Endothelial cell of umbilical vein (primary cell): Measurements from ENCODE around the gene SEPTIN7. TPM values are rescaled to one million over a fixed set of nuclear protein-coding genes. Genes with fewer than 3 reads are reported as not detected.

Experiments
- BruUV-seq: library from RNA; stranded (reverse); fragments of 400-500 nt; replicated peaks from 2 replicates; lab custom pipeline; 2021; lab: Mats Ljungman, UMichigan
- CTCF ChIA-PET: fragments of 300-600, 350-600 bp; sonication (Branson Sonifier 250); formaldehyde crosslinking; loops from one replicate; lab custom pipeline; 2021; ENCODE audit warnings: antibody characterized with exemption, inconsistent platforms; lab: Charles Lee
- POLR2A ChIA-PET: fragments of 300-600, 350-600 bp; sonication (Branson Sonifier 250); formaldehyde crosslinking; loops from one replicate; lab custom pipeline; 2021; ENCODE audit warnings: antibody characterized with exemption, inconsistent platforms; lab: Charles Lee
- DNase-seq: peaks from one replicate; pipeline ENCODE4 v3.0.0-alpha.2; 2011; ENCODE audit warnings: low read depth, low spot score
- FAIRE-seq: peaks from 2 replicates; lab custom pipeline; 2011; peaks lifted over from hg19 to GRCh38; lab: Jason Lieb, UNC
- H2AFZ ChIP-seq: 2 replicates; pipeline ENCODE4 v1.6.0; 2012; ENCODE audit warnings: low read depth, low read length, control low read depth, inconsistent platforms
- H3K27ac ChIP-seq: 2 replicates; pipeline ENCODE4 v1.5.1; 2011; ENCODE audit warnings: low read depth, mild to moderate bottlenecking, control low read depth, low read length, moderate library complexity; ENCODE audit not compliant: insufficient read depth
- H3K27me3 ChIP-seq, 2 experiments: 2 replicates each; pipeline versions ENCODE4 v1.6.0 to v1.6.1; 2011; ENCODE audit warnings: low read length in 2 of 2, mixed read lengths in 1 of 2; ENCODE audit not compliant: control insufficient read depth in 2 of 2, insufficient read depth in 2 of 2
- H3K36me3 ChIP-seq, 2 experiments: 2 replicates in 1 of 2; 3 replicates in 1 of 2; pipeline ENCODE4 v1.5.1; 2011; ENCODE audit warnings: low read length in 2 of 2, mild to moderate bottlenecking in 1 of 2, moderate library complexity in 1 of 2; ENCODE audit not compliant: control insufficient read depth in 2 of 2, insufficient read depth in 2 of 2; ENCODE audit errors: extremely low read depth in 1 of 2
- H3K4me1 ChIP-seq: 3 replicates; pipeline ENCODE4 v1.5.1; 2011; ENCODE audit warnings: mild to moderate bottlenecking, low read length; ENCODE audit not compliant: control insufficient read depth, insufficient read depth; ENCODE audit errors: extremely low read depth
- H3K4me2 ChIP-seq: 2 replicates; pipeline ENCODE4 v1.6.1; 2011; ENCODE audit warnings: low read length, control low read depth, mixed read lengths; ENCODE audit not compliant: insufficient read depth
- H3K4me3 ChIP-seq, 3 experiments: fragments of 200-600 bp in 1 of 3; sonication (generic), shearing (Covaris generic) in 1 of 3; replicated peaks in 1 of 3; 2 replicates each; pipeline ENCODE4 v1.5.1; 2011 to 2016; ENCODE audit warnings: control low read depth in 3 of 3, low read length in 3 of 3, mild to moderate bottlenecking in 2 of 3, inconsistent platforms in 1 of 3, low read depth in 1 of 3, moderate library complexity in 1 of 3; ENCODE audit not compliant: insufficient read depth in 1 of 3
- H3K79me2 ChIP-seq: 2 replicates; pipeline ENCODE4 v1.6.0; 2012; ENCODE audit warnings: low read length, inconsistent platforms; ENCODE audit not compliant: control insufficient read depth, insufficient read depth
- H3K9ac ChIP-seq: replicated peaks from 2 replicates; pipeline ENCODE3; 2011; ENCODE audit warnings: low read length, control low read depth; ENCODE audit not compliant: insufficient read depth; ENCODE audit errors: extremely low read depth
- H3K9me1 ChIP-seq: replicated peaks from 3 replicates; pipeline ENCODE4 v1.6.0; 2011; ENCODE audit warnings: mild to moderate bottlenecking, low read length; ENCODE audit not compliant: control insufficient read depth, insufficient read depth; ENCODE audit errors: extremely low read depth
- H3K9me3 ChIP-seq: replicated peaks from 2 replicates; pipeline ENCODE4 v1.5.1; 2012; ENCODE audit warnings: low read length, inconsistent platforms; ENCODE audit not compliant: control insufficient read depth, insufficient read depth
- H4K20me1 ChIP-seq: replicated peaks from 2 replicates; pipeline ENCODE3; 2011; ENCODE audit warnings: mild to moderate bottlenecking, low read length; ENCODE audit not compliant: control insufficient read depth, insufficient read depth; ENCODE audit errors: extremely low read depth
- FOS ChIP-seq: IDR thresholded peaks from 2 replicates; pipeline ENCODE4 v1.6.1; 2011; ENCODE audit warnings: mild to moderate bottlenecking, low read length, moderate library complexity, borderline replicate concordance; ENCODE audit not compliant: insufficient read depth
- GATA2 ChIP-seq: IDR thresholded peaks from 2 replicates; pipeline ENCODE4 v1.7.0; 2011; ENCODE audit warnings: low read depth, mild to moderate bottlenecking, moderate library complexity, mixed read lengths, low read length; ENCODE audit not compliant: insufficient read length, insufficient read depth
- JUN ChIP-seq: IDR thresholded peaks from 2 replicates; pipeline ENCODE4 v1.6.1; 2011; ENCODE audit warnings: borderline replicate concordance, low read depth; ENCODE audit not compliant: insufficient read length, insufficient read depth
- MYC ChIP-seq: IDR thresholded peaks from one replicate; pipeline ENCODE4 v1.6.1; 2011; ENCODE audit warnings: mild to moderate bottlenecking, low read depth, low read length
- POLR2A ChIP-seq: IDR thresholded peaks from 2 replicates; pipeline ENCODE4 v1.6.1; 2012; ENCODE audit warnings: low read depth, mild to moderate bottlenecking, control low read depth, low read length
- POLR2AphosphoS5 ChIP-seq: IDR thresholded peaks from 2 replicates; pipeline ENCODE4 v1.6.1; 2012; ENCODE audit warnings: low read depth, mild to moderate bottlenecking, control low read depth, low read length, moderate library complexity; ENCODE audit not compliant: insufficient read depth
- dilution Hi-C: fragments of 300-500 bp; cut with MboI; formaldehyde crosslinking; loops from one replicate; pipeline ENCODE4 v1.15.0; 2019; ENCODE audit warnings: low sequenced_read_pairs; ENCODE audit not compliant: extremely low pct_ligation_motif_present
- intact Hi-C: fragments of 100-400 bp; cut with micrococcal nuclease; formaldehyde crosslinking; loops from one replicate; pipeline ENCODE4 v1.10.0; 2022
- polyA plus RNA-seq, 4 experiments: library from polyadenylated mRNA; depleted of rRNA in 3 of 4; stranded (reverse) in 3 of 4; unstranded in 1 of 4; fragments of >200 nt; gene quantifications; 2 replicates each; pipeline versions ENCODE4 v1.2.1 to v1.2.3, GENCODE V29; 2011 to 2012; ENCODE audit warnings: missing spikeins in 1 of 4
- total RNA-seq: library from RNA; stranded (reverse); gene quantifications from 2 replicates; pipeline ENCODE4 v1.2.3, GENCODE V29; 2021
- TF ChIP-seq, protein P1 (sequence below): IDR thresholded peaks from 2 replicates; pipeline ENCODE4 v1.6.1; 2011; ENCODE audit not compliant: insufficient read depth, insufficient read length
- TF ChIP-seq, protein P2 (sequence below), 2 donors: IDR thresholded peaks; 1 replicate in 1 of 2; 2 replicates in 1 of 2; pipeline ENCODE4 v1.5.1; 2011; ENCODE audit warnings: low read length in 2 of 2, mild to moderate bottlenecking in 2 of 2, moderate library complexity in 2 of 2, control low read depth in 1 of 2, inconsistent platforms in 1 of 2, low read depth in 1 of 2; ENCODE audit not compliant: insufficient read depth in 1 of 2; ENCODE audit errors: extremely low read depth in 1 of 2

SEPTIN7 gene
- total and polyA plus RNA-seq, 2 donors (not counting 3 experiments of a cell fraction or from before 2014, with no cell fraction given): 73.6 to 228 TPM

DNA sequence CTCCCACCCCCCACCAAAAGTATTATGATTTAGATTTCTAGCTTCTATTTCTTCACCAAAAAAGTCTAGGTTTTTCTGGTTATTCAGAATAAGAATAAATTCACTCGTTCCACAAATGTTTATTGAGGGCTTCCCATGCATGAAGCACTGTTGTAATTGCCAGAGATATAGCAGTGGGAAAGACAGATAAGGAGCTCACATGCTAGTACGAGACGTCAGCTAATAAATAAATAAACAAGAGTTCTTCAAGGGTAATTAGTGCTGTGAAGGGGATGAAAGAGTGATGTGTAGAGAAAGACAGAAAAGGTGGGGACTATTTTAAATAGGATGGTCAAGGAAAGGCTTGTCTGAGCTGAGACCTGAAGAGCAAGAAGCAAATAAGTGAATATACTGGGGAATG is 38.1 kb upstream of the SEPTIN7 start:
- H3K36me3 ChIP-seq: no peaks in the 10 kb centered on the region
- H3K79me2 ChIP-seq: no peaks in the 10 kb centered on the region
- FAIRE-seq (no peak), DNase-seq (no peak)
- dilution Hi-C loops (no loop called here), intact Hi-C loops (no loop called here)
- ChIA-PET POLR2A (no interaction called here), CTCF (no interaction called here)
- no TSS peak for BruUV-seq
- H3K27me3 ChIP-seq: peaks cover 0 to 2% of the 10 kb centered on the region in 2 experiments
- no peak overlapping the region for H3K4me3 ChIP-seq
- H2AFZ ChIP-seq: no peak overlapping the region
- H3K9ac ChIP-seq: no peak overlapping the region
- H3K27ac ChIP-seq: no peak overlapping the region
- no peaks in the 10 kb centered on the region for H3K9me3 ChIP-seq
- no peaks in the 10 kb centered on the region for H3K9me1 ChIP-seq
- TF ChIP-seq JUN (no peak), POLR2AphosphoS5 (no peak), FOS (no peak), MYC (no peak), POLR2A (no peak), GATA2 (no peak)
- TF ChIP-seq, protein P1, sequence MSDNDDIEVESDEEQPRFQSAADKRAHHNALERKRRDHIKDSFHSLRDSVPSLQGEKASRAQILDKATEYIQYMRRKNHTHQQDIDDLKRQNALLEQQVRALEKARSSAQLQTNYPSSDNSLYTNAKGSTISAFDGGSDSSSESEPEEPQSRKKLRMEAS: no peak
- TF ChIP-seq, protein P2, sequence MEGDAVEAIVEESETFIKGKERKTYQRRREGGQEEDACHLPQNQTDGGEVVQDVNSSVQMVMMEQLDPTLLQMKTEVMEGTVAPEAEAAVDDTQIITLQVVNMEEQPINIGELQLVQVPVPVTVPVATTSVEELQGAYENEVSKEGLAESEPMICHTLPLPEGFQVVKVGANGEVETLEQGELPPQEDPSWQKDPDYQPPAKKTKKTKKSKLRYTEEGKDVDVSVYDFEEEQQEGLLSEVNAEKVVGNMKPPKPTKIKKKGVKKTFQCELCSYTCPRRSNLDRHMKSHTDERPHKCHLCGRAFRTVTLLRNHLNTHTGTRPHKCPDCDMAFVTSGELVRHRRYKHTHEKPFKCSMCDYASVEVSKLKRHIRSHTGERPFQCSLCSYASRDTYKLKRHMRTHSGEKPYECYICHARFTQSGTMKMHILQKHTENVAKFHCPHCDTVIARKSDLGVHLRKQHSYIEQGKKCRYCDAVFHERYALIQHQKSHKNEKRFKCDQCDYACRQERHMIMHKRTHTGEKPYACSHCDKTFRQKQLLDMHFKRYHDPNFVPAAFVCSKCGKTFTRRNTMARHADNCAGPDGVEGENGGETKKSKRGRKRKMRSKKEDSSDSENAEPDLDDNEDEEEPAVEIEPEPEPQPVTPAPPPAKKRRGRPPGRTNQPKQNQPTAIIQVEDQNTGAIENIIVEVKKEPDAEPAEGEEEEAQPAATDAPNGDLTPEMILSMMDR (IDR thresholded peaks at IDR 0.05; ENCODE audit: extremely low read depth in 1 of 2, insufficient read depth in 1 of 2, low read depth in 1 of 2, low read length in 2 of 2): no peak
- no peaks in the 10 kb centered on the region for H3K4me1 ChIP-seq
- no peak overlapping the region for H3K4me2 ChIP-seq
- no peaks in the 10 kb centered on the region for H4K20me1 ChIP-seq
